Stimulated activated CD4-positive, alpha-beta T cell treated with anti-CD3 and anti-CD28 coated beads, Interleukin-12 subunit alpha, Interleukin-12 subunit beta, amount 100 ng/mL, for 48 hours (primary cell): ENCODE data around the gene PIK3C3.
"Not testable (repeated sequence)": the region's sequence is repeated elsewhere in the genome, so short reads cannot be mapped to it uniquely, and the experiment has no call there.

ENCODE experiments used
- DNase-seq, 3 donors: peaks; one replicate each; pipeline ENCODE4 v3.0.0-alpha.2; 2020; ENCODE audit warnings: low read depth in 2 of 3, low spot score in 1 of 3

Gene PIK3C3

GRCh38 chr18:41965634-41966255, 10.7 kb downstream of the PIK3C3 start:
- no peak for DNase-seq

GRCh38 chr18:41966943-41967342, 11.9 kb downstream of the PIK3C3 start:
- DNase-seq, result no peak

GRCh38 chr18:41967680-41968079, 12.6 kb downstream of the PIK3C3 start:
- no peak for DNase-seq

- DNase-seq, result no peak
Measured at GRCh38 chr18:41969881-41970280, 14.8 kb downstream of the PIK3C3 start.

GRCh38 chr18:41972067-41972925, 17.3 kb downstream of the PIK3C3 start:
- DNase-seq, result no peak

GRCh38 chr18:41973983-41974382, 18.9 kb downstream of the PIK3C3 start:
- DNase-seq, result no peak

- peak in 1 of 3 donors; percentile 9 for DNase-seq
Measured at GRCh38 chr18:41974796-41975201, 19.8 kb downstream of the PIK3C3 start.

GRCh38 chr18:41975284-41975683, 20.2 kb downstream of the PIK3C3 start:
- no peak for DNase-seq

- DNase-seq, result no peak
Measured at GRCh38 chr18:41977233-41977632, 22.2 kb downstream of the PIK3C3 start.

GRCh38 chr18:41982942-41983660, 28.1 kb downstream of the PIK3C3 start:
- no peak for DNase-seq

GRCh38 chr18:41985914-41986313, 30.9 kb downstream of the PIK3C3 start:
- no peak for DNase-seq

- no peak for DNase-seq
Measured at GRCh38 chr18:41989508-41989907, 34.5 kb downstream of the PIK3C3 start.

- no peak for DNase-seq
Measured at GRCh38 chr18:41992066-41992465, 37.0 kb downstream of the PIK3C3 start.

GRCh38 chr18:41992703-41993102, 37.7 kb downstream of the PIK3C3 start:
- no peak for DNase-seq

- no peak for DNase-seq
Measured at GRCh38 chr18:41993151-41993550, 38.1 kb downstream of the PIK3C3 start.

GRCh38 chr18:41996020-41996419, 41.0 kb downstream of the PIK3C3 start:
- no peak for DNase-seq

GRCh38 chr18:41999751-42000150, 44.7 kb downstream of the PIK3C3 start:
- DNase-seq, result no peak

- no peak for DNase-seq
Measured at GRCh38 chr18:42001801-42002200, 46.8 kb downstream of the PIK3C3 start.

GRCh38 chr18:42004653-42005052, 49.6 kb downstream of the PIK3C3 start:
- DNase-seq, result no peak

GRCh38 chr18:42005782-42006181, 50.7 kb downstream of the PIK3C3 start:
- no peak for DNase-seq

- not testable (repeated sequence) for DNase-seq
Measured at GRCh38 chr18:42009457-42009856, 54.4 kb downstream of the PIK3C3 start.

GRCh38 chr18:42011053-42011452, 56.0 kb downstream of the PIK3C3 start:
- no peak for DNase-seq
